Thyroid gland (tissue), 4 donors: ENCODE data around the gene LIG3.
A peak's percentile ranks its signal among the peaks of the same experiment; 100 is the strongest.

Experiments
- POLR2A ChIP-seq, 2 donors: fragments of 450-650 bp; IDR thresholded peaks; one replicate each; pipeline ENCODE4 v1.6.1; 2017; ENCODE audit warnings: antibody characterized with exemption in 2 of 2, mild to moderate bottlenecking in 2 of 2, moderate library complexity in 1 of 2
- TF ChIP-seq, protein P1 (sequence below), 6 experiments: fragments of 200-600 bp in 3 of 6; fragments of 450-650 bp in 3 of 6; sonication (generic) in 3 of 6; IDR thresholded peaks; one replicate each; pipeline ENCODE4 v1.5.1; 2016 to 2019; ENCODE audit warnings: antibody characterized with exemption in 6 of 6, mild to moderate bottlenecking in 2 of 6, inconsistent platforms in 1 of 6, moderate library complexity in 1 of 6

DNA sequence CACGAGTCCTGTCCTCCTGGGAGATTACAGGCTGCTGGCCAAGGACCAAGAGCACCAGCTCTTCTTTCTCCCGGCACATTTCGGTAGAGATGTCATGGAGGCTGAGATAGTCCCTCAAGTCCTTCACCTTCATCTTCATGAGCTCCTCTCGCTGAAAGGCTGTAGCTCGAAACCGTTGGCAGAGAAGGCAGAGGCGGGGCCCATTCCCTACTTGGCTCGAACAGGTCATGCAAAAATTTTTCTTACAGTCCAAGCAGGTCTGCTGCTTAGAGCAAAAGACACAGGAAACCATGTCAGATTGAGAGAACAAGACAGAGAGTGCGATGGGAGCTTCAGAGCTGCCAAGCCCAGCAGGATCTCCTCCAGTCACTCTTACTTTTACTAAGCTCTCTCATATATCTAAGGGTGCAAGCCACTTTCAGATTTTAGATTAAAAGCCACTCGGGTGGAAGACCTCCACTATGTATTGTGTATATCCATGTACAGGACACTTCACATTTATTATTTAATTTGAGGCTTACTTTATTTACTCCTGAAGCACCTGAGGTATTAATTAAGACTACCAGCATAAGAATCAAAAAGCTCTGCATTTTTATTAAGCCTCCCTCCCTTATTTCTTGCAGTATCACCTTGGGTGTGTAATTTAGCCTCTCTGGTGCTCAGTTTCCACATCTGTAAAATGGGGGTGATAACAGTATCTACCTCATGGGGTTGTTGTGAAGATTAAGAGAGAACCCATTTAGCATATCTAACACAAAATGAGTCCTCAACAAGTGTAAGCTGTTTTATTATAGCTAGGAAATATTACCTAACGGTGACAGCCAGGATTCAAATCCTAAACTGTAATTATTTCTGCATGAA, 41.4 kb downstream of the LIG3 start:
- peak in 1 of 2 donors; percentile 69 for TF ChIP-seq POLR2A (IDR thresholded peaks at IDR 0.05)
- TF ChIP-seq, protein P1, sequence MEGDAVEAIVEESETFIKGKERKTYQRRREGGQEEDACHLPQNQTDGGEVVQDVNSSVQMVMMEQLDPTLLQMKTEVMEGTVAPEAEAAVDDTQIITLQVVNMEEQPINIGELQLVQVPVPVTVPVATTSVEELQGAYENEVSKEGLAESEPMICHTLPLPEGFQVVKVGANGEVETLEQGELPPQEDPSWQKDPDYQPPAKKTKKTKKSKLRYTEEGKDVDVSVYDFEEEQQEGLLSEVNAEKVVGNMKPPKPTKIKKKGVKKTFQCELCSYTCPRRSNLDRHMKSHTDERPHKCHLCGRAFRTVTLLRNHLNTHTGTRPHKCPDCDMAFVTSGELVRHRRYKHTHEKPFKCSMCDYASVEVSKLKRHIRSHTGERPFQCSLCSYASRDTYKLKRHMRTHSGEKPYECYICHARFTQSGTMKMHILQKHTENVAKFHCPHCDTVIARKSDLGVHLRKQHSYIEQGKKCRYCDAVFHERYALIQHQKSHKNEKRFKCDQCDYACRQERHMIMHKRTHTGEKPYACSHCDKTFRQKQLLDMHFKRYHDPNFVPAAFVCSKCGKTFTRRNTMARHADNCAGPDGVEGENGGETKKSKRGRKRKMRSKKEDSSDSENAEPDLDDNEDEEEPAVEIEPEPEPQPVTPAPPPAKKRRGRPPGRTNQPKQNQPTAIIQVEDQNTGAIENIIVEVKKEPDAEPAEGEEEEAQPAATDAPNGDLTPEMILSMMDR (IDR thresholded peaks at IDR 0.05): no peak
